HG02970 (cell line): ENCODE results near the gene RNF111.
"Not testable (repeated sequence)": the region's sequence is repeated elsewhere in the genome, so short reads cannot be mapped to it uniquely, and the experiment has no call there.

Experiments
- ATAC-seq: cut with Tn5 transposase; IDR thresholded peaks from one replicate; pipeline ENCODE4 v1.9.1; 2021; ENCODE audit warnings: mild to moderate bottlenecking, moderate library complexity, moderate number of reproducible peaks; ENCODE audit not compliant: unreplicated experiment, low FRiP score

RNF111 gene

DNA sequence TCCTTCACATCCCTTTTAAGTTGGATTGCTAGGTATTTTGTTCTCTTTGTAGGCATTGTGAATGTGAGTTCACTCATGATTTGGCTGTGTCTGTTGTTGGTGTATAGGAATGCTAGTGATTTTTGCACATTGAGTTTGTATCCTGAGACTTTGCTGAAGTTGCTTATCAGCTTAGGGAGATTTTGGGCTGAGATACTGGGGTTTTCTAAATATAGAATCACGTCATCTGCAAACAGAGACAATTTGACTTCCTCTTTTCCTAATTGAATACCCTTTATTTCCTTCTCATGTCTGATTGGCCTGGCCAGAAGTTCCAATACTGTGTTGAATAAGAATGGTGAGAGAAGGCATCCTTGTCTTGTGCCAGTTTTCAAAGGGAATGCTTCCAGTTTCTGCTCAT is 139.8 kb downstream of the RNF111 start:
- not testable (repeated sequence) for ATAC-seq

DNA sequence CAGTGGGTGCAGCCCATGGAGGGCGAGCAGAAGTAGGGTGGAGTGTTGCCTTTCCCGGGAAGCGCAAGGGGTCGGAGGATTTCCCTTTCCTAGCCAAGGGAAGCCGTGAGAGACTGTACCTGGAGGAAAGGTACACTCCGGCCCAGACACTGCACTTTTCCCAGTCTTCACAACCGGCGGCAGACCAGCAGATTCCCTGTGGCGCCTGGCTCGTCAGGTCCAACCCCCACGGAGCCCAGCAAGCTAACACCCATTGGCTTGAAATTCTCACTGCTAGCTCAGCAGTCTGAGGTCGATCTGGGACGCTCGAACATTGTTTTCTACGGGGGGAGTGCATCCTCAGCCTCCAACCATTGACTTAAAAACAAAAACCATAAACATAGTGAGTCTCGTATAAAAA is 144.0 kb downstream of the RNF111 start:
- no peak for ATAC-seq

DNA sequence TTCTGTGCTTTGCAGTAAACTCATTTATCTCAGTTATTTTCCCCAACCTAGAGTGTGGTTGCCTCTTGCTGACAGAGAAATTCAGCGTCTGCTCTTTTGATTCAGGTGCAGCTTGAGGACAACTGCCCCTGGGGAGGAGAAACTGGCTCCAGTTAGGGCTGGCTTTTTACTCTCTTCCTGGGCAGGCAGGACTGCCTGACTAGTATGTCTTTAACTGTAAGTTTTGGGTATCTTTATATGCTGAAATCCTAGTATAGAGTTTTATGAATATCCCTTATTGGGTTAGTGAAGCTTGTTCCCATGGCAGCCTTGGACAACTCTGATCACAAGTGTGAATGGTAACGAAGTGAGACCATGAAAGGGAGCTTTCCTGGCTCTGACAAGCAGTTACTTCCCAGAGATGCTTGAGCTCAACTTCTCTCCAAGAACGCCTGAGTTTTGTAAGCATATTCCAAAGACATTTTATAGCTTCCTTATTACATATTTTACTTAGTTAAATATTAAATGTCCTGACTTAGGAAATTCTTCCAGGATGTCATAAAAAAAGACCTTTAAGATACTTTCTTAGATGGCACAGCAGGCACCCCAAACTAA is 144.6 kb downstream of the RNF111 start:
- no peak for ATAC-seq

DNA sequence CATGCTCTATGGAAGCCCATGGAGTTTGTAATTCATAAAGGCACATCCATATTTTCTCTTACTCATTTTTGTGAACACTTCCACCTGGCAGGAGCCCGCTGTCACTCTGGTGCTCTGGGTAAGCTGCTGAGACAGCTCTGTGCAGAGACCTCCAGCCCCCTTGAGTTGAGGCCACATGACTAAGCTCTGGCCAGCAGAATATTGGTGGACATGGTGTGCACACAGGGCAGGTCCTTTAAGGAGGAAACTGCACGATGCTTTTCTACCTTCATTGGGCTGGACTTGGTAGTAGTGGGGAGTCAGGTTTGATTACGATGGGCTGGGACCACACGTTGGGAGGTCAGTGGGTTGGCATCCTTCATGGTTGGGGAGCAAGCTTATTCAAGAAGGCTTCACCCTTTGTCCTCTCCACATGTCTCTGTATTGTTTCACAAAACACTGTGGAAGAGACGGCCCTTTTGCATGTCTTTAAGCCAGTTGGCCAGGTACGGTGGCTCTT is 146.5 kb downstream of the RNF111 start:
- no peak for ATAC-seq

DNA sequence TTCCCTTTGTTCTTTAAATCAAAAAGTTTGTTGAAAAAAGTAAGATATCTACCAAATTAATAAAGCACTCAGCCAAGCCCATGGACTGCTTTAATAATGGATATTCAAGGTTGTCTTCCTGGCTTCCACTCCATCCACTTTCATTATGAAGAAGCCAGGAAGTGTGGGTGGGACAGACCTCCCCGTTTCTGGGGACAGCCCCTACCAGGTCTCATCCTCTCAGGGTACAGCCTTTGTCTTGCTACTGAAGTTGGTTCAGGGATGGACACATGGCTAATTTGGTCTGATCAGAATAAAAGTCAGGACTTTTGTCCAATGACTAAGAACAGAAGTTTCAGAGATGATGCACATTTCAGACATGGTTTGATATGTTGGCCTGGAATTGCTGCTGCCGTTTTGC is 150.1 kb downstream of the RNF111 start:
- ATAC-seq, result no peak

DNA sequence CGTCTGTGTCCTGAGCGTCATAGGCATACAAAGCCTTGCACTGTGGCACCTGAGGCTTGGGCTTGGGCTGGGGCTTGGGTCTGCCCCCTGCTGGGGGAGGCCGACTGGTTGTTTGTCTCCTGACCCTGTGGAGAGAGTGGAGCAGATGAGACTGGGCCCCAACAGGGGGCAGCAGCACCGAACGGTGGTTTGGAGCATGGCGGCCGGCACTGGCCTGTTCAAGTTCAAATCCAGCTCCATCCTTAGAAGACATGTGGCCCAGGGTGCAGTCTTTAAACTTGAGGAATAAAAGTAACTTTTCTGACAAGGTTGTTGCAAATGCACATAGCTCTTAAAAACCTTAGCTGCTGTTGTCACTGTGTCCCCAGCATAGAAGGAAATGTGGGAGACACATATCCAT is 150.8 kb downstream of the RNF111 start:
- ATAC-seq, result no peak

DNA sequence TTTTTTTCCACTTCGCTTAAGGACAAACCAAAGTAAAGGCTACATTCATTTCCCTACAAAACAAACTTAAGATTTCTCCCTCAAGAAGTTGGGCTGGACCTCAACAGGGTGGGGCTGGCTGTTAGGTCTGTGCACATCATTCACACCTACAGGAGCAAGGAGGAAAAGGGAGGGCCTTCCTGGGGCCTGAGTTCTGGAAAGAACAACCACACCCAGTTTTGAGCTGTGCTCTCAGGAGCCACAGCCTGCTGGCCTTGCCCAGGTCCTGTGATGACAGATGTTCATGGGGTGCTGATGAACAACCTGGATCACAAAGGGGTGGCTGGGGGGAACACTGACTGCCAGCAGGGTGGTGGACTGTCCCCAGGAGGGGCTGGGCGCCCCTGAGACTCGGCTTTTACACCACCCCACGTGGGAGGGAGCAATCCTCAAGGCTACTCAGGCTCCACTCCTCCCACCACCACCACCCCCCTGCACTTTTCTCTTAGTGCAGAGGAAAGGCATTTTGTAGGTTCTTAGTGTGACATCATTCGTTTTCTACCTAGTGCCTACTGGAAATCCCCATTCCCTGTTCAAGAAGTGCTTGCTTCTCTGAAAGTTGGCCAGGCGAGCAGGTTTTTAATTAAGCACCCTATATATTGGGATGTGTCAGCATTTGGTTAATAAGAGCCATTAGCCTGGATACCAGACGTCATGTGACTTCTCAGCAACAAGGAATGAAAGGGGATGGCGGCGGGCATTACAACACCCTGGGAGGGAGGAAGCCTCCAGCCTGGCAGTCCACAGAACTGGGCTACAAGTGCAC is 153.2 kb downstream of the RNF111 start:
- no peak for ATAC-seq

DNA sequence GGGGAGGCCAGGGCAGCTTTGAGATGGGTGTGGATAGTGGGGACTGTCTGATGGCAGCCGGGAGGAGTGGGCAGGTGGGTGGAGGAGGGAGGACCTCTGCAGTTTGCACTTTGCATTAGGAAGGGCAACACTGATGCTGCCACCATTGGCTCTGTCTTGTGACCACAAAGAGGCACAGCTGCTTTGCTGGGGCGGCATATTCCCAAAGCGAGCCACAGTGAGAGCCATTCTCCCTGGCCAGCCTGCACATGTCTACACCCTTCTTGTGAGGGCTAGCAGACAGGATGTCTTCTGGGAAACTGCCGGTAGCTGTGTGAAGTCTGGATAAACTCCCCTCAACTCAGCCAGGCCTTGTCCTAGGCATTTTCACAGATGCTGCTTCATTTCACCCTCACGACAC is 155.8 kb downstream of the RNF111 start:
- no peak for ATAC-seq

DNA sequence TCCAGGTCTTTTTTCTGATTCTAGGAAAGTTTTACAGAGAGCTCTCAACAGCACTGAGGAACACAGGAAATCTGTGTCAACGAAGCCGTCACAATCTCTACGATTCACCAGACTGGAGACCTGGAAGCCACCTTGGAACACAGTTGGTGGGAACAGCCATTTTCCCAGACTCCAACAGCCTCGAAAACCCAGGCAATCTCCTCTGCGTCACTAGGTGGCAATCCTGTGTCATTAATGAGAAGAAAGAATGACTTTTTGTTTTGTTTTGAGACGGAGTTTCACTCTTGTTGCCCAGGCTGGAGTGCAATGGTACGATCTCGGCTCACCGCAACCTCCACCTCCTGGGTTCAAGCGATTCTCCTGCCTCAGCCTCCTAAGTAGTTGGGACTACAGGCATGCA is 157.1 kb downstream of the RNF111 start:
- ATAC-seq, result not testable (repeated sequence)
